ACC112 (cell line): ENCODE data around the gene ERC1.

Source experiments
- H2AFZ ChIP-seq: fragments of 200-600 bp; sonication (generic); one replicate; pipeline ENCODE4 v1.6.0; 2017; ENCODE audit warnings: antibody characterized with exemption, low read length; ENCODE audit not compliant: unreplicated experiment
- H3K27ac ChIP-seq: fragments of 200-600 bp; sonication (generic); 2 replicates; pipeline ENCODE4 v1.5.1; 2014; ENCODE audit warnings: low read depth, mild to moderate bottlenecking, antibody characterized with exemption, low read length, moderate library complexity
- H3K27me3 ChIP-seq: fragments of 200-600 bp; sonication (generic); 2 replicates; pipeline ENCODE4 v1.6.1; 2014; ENCODE audit warnings: mild to moderate bottlenecking, antibody characterized with exemption, low read length, moderate library complexity, mixed read lengths; ENCODE audit not compliant: insufficient read depth
- H3K36me3 ChIP-seq: fragments of 200-600 bp; sonication (generic); 2 replicates; pipeline ENCODE4 v1.6.1; 2016; ENCODE audit warnings: mild to moderate bottlenecking, antibody characterized with exemption, low read length, moderate library complexity, mixed read lengths; ENCODE audit not compliant: insufficient read depth
- H3K4me1 ChIP-seq: fragments of 200-600 bp; sonication (generic); one replicate; pipeline ENCODE4 v1.6.1; 2016; ENCODE audit warnings: low read length, mixed read lengths; ENCODE audit not compliant: insufficient read depth, unreplicated experiment, control insufficient read depth
- H3K4me3 ChIP-seq: fragments of 200-600 bp; sonication (generic); 2 replicates; pipeline ENCODE4 v1.5.1; 2014; ENCODE audit warnings: mild to moderate bottlenecking, low read depth, low read length
- H3K79me2 ChIP-seq: fragments of 200-600 bp; sonication (generic); one replicate; pipeline ENCODE4 v1.6.0; 2016; ENCODE audit warnings: low read length; ENCODE audit not compliant: control insufficient read depth, unreplicated experiment, insufficient read depth

ERC1 gene

DNA sequence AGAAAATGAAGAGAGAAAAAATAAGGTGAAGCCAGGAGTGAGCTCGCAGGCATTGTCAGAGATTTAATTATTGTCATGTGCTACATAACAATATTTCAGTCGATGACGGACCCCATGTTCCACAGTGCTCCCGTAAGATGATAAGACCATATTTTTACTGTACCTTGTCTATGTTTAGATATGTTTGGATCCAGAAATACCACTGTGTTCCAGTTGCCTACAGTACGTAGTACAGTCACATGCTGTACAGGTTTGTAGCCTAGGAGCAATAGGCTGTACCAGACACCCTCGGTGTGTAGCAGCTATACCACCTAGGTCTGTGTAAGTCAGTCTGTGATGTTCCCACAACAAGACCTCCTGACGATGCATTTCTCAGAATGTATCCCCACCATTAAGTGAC, 465.9 kb downstream of the ERC1 start:
- Histone ChIP-seq H3K4me3 (no peak overlapping the region), H3K27me3 (no peaks in the 10 kb centered on the region), H3K4me1 (peaks cover 9% of the 10 kb centered on the region), H2AFZ (no peak overlapping the region), H3K79me2 (no peaks in the 10 kb centered on the region), H3K27ac (no peak overlapping the region), H3K36me3 (peaks cover 2% of the 10 kb centered on the region; the same call in 1 of the 2 replicates)

DNA sequence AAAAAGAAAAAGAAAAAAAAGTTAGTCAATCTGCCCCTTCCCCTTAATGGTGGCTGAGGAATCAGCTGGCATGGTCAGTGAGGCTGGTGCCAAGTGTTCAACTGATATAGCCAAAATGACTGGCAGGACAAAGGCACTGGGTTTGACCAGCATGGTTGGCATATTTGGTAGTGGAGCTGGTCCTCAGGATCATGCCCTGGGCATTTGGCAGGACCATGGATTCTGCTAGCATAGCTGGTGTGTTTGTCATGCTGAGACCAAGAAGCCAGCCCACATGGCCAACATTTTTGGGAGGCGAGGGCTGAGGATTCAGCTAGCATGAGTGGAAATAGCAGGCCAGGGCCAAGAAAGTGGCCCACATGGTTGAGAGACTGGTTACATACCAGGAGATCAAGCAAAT, 466.9 kb downstream of the ERC1 start:
- no peak overlapping the region for H2AFZ ChIP-seq
- no peaks in the 10 kb centered on the region; the same call in 1 of the 2 replicates for H3K36me3 ChIP-seq
- H3K27ac ChIP-seq, result 0 out of 2 replicates have a peak overlapping the region, but pooled peaks have one; percentile 18
- no peaks in the 10 kb centered on the region for H3K27me3 ChIP-seq
- H3K4me1 ChIP-seq, result peaks cover 11% of the 10 kb centered on the region
- H3K79me2 ChIP-seq, result no peaks in the 10 kb centered on the region
- no peak overlapping the region for H3K4me3 ChIP-seq

GRCh38 chr12:1459339-1459738, 468.3 kb downstream of the ERC1 start:
- H3K79me2 ChIP-seq, result no peaks in the 10 kb centered on the region
- no peaks in the 10 kb centered on the region for H3K27me3 ChIP-seq
- no peak overlapping the region for H3K27ac ChIP-seq
- no peak overlapping the region for H2AFZ ChIP-seq
- H3K36me3 ChIP-seq, result no peaks in the 10 kb centered on the region; the same call in 1 of the 2 replicates
- H3K4me3 ChIP-seq, result no peak overlapping the region
- H3K4me1 ChIP-seq, result peaks cover 13% of the 10 kb centered on the region

DNA sequence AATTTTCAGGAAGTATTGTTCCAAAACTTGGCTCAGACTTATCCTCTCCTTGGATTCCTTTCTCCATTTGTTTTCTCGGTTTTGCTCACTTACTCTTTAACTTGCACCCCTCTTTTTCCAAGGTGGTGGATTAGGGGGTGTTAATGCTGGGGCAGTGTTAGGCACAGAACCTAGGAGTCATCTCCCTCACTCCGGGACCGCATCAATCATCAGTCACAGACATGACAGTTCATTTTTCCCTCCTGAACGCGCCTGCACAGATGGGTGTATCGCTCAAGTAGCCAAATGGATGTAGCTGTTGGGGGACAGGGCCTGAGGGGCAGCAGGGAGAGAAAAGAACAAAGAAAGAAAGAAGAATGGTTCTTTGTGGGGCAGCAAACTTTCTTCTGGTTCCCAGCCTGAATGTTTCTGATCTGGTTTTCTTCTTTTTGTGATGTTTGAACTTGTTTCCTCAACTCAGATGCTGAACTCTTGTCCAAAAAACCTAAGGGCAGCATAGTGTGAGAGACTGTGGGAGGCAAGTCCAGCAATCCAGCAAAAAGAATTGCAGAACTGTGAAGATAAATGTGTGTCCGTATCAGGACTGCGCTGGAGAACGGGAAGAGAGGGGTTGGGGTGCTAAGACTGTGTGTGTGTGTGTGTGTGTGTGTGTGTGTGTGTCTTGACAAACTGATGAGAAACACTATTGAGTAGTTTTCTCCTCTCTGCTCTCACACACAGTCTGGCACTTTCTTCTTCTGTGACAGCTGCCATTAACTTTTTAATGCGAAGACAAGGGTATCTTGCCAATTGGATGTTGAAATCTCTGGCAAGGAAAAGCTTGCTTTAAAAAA, 472.3 kb downstream of the ERC1 start:
- H3K79me2 ChIP-seq, result no peaks in the 10 kb centered on the region

DNA sequence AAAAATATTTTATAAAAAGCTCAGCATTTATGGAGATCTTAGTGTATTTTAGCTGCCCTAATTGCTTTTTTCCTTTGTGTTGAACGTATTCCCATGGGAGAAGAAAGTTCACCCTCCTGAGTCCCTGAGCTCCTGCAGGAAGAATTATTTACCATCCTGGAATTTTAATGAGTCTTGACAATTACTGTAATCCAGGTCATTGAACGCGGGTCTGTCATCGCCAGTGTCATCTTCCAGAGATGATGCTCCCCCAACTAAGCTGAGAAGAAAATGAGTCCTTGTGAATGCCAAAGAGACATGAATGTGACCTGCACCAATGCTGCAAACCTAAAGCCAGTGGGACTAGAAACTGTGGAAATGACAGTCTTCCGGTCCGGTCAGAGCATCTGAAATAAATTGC, 473.9 kb downstream of the ERC1 start:
- H3K27ac ChIP-seq, result no peak overlapping the region
- H3K79me2 ChIP-seq, result no peaks in the 10 kb centered on the region
- H3K4me1 ChIP-seq, result peaks cover 8% of the 10 kb centered on the region
- H3K36me3 ChIP-seq, result no peaks in the 10 kb centered on the region; the same call in 1 of the 2 replicates
- H2AFZ ChIP-seq, result no peak overlapping the region
- no peaks in the 10 kb centered on the region for H3K27me3 ChIP-seq
- H3K4me3 ChIP-seq, result no peak overlapping the region

More for the DNA sequence above, 472.3 kb downstream of the ERC1 start:
- Histone ChIP-seq H3K36me3 (no peaks in the 10 kb centered on the region; the same call in 1 of the 2 replicates), H3K27me3 (no peaks in the 10 kb centered on the region), H3K27ac (no peak overlapping the region), H2AFZ (no peak overlapping the region), H3K4me1 (peaks cover 4% of the 10 kb centered on the region), H3K4me3 (no peak overlapping the region)

GRCh38 chr12:1465990-1466389, 475.0 kb downstream of the ERC1 start:
- H3K36me3 ChIP-seq, result no peaks in the 10 kb centered on the region; the same call in 1 of the 2 replicates
- H3K4me3 ChIP-seq, result no peak overlapping the region
- peaks cover 15% of the 10 kb centered on the region for H3K4me1 ChIP-seq
- no peaks in the 10 kb centered on the region for H3K27me3 ChIP-seq
- no peak overlapping the region for H3K27ac ChIP-seq
- H2AFZ ChIP-seq, result no peak overlapping the region
- H3K79me2 ChIP-seq, result no peaks in the 10 kb centered on the region

GRCh38 chr12:1466481-1467154, 475.6 kb downstream of the ERC1 start:
- Histone ChIP-seq H3K4me3 (no peak overlapping the region), H3K27ac (no peak overlapping the region), H3K27me3 (no peaks in the 10 kb centered on the region)

GRCh38 chr12:1467710-1468109, 476.7 kb downstream of the ERC1 start:
- no peaks in the 10 kb centered on the region for H3K36me3 ChIP-seq

More at GRCh38 chr12:1466481-1467154, 475.6 kb downstream of the ERC1 start:
- no peaks in the 10 kb centered on the region for H3K79me2 ChIP-seq
- no peaks in the 10 kb centered on the region; the same call in 1 of the 2 replicates for H3K36me3 ChIP-seq
- peaks cover 22% of the 10 kb centered on the region for H3K4me1 ChIP-seq
- no peak overlapping the region for H2AFZ ChIP-seq

GRCh38 chr12:1469070-1469469, 478.0 kb downstream of the ERC1 start:
- Histone ChIP-seq H3K4me3 (no peak overlapping the region), H3K36me3 (no peaks in the 10 kb centered on the region), H3K27me3 (no peaks in the 10 kb centered on the region), H3K27ac (no peak overlapping the region), H3K4me1 (peaks cover 41% of the 10 kb centered on the region), H2AFZ (no peak overlapping the region), H3K79me2 (no peaks in the 10 kb centered on the region)

More at GRCh38 chr12:1467710-1468109, 476.7 kb downstream of the ERC1 start:
- Histone ChIP-seq H2AFZ (no peak overlapping the region), H3K79me2 (no peaks in the 10 kb centered on the region), H3K27me3 (no peaks in the 10 kb centered on the region), H3K4me1 (peaks cover 32% of the 10 kb centered on the region), H3K27ac (no peak overlapping the region), H3K4me3 (no peak overlapping the region)

DNA sequence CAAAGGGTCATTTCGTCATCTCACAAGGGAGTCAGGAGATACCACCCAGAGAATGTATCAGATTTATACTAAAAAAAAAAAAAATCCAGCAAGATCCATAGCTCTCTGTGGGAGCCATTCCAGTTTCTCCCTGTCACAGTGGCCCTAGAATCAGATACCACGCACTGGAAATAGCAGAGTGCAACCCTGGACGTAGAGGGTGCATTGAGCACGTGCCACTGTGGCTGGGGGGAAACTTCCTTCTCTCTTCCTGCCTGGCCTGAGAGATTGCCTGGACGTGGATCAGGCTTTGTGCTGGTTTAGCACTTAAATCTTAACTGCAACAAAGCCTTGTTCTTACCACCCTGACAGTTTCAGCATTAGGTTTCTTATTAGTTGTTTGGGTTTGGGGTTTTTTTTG, 479.0 kb downstream of the ERC1 start:
- no peaks in the 10 kb centered on the region for H3K36me3 ChIP-seq
- H3K27ac ChIP-seq, result no peak overlapping the region
- H2AFZ ChIP-seq, result no peak overlapping the region
- no peak overlapping the region for H3K4me3 ChIP-seq
- H3K4me1 ChIP-seq, result peaks cover 44% of the 10 kb centered on the region
- H3K27me3 ChIP-seq, result no peaks in the 10 kb centered on the region
- no peaks in the 10 kb centered on the region for H3K79me2 ChIP-seq
